GM12865 (cell line): Measurements from ENCODE around the gene TAC3.
A peak's percentile ranks its signal among the peaks of the same experiment; 100 is the strongest.

Experiments
- DNase-seq: peaks from one replicate; pipeline ENCODE4 v3.0.0; 2010; ENCODE audit warnings: low read depth
- H3K4me3 ChIP-seq: 2 replicates; pipeline ENCODE4 v1.5.1; 2011; ENCODE audit warnings: mild to moderate bottlenecking, low read depth, low read length, control low read depth
- CTCF ChIP-seq: IDR thresholded peaks from 2 replicates; pipeline ENCODE4 v1.5.1; 2011; ENCODE audit warnings: low read length, control low read depth, low read depth, inconsistent platforms; ENCODE audit not compliant: insufficient read depth; ENCODE audit errors: missing control alignments

TAC3 gene

DNA sequence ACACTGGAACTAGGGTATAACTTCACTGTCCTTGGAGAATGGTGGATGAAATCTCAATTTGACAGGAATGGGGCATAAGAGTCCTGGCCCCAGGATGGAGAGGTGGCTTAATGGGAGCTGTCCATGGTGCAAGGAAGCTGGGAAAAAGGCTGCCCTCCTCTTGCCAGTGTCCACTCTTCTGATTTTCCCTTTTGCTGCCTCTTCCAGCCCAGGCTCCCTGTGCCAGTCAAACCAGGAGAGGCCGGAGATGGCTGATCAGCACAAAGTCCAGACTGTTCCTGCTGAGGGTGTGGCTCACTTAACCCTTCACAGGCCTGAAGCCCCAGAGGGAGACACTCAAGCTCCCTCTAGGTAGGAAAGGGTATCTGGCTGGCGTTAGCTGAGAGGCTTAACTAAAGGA is 33.6 kb upstream of the TAC3 start, which contains the start of gene MYO1A:
TSS of gene MYO1A (minus strand) at position 240 of the 400 bp plus-strand sequence. CDS start 1,806 bp downstream, outside the sequence.
- no peak for DNase-seq
- no peak for TF ChIP-seq CTCF

DNA sequence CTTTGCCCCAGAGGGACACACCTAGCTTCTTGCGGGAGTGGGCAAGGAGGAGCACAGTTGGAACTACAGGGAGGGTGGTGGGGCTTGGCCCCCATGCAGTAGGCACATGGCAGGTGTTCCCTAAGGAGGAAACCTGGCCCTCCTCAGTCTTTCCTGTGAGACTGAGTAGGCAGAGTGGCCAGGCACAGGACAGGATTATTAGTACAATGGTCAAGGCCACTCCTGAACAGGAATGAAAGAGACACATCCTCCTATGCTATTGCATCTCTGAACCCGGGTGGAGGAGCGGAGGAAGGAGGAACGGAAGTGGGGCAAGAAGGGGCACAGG is 32.8 kb upstream of the TAC3 start:
- no peak for TF ChIP-seq CTCF
- no peak for DNase-seq
- H3K4me3 ChIP-seq = no peak overlapping the region

More for the DNA sequence above, 33.6 kb upstream of the TAC3 start, which contains the start of gene MYO1A:
- H3K4me3 ChIP-seq = no peak within 1 kb of the TSS

DNA sequence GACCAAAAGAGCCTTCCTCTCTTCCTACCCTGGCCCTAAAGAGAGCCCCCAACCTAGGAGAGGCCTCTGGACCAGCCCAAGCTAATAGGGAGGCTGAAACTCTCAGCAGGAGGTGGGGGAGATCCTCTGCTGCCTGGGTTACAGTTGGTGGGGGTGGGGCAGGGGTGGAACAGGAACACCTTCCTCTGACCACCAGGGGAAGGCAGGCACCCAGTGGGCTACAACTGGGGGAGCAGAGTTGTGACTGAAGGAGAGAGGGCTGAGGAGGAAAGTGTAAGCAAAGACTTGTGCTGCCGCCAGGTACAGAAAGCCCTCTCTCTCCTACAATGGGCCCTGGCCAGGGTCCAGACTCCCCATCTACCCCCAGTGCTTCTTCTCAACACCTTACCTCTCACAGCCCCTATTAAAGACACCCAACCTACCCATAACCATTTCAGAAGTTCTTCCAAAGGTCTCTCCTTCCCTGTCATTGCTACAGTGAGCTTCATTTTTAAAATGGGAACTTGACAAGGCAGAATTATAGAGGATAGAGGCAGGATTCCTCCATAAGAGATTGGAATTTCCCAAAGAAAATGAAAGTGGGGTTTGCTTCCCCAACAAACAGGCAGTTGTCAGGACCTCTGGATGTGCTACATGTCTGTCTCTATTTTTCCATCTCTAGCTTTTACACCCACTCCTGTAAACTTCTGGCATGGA is 32.2 kb upstream of the TAC3 start:
- TF ChIP-seq CTCF = no peak
- no peak overlapping the region for H3K4me3 ChIP-seq
- DNase-seq = no peak

DNA sequence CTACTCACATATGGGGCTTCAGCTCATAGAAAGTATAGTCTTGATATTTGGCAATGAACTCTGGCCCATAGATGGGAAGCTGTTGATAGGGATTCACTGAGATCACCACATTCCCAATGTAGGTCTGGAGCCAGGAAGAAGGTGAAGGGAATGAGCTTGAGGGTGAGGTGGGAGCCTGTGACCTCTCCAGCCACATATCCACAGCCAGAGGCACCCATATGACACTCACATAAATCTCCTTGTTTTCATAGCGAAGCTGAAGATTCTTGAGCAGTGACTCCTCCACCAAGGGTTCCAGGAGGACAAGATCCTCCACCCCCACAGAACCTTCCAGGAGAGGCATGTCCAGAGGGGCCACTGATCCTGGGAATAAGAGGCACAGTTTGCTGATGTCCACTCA is 31.7 kb upstream of the TAC3 start:
- no peak for DNase-seq
- TF ChIP-seq CTCF = no peak
- no peak overlapping the region for H3K4me3 ChIP-seq

- no peak overlapping the region for H3K4me3 ChIP-seq
- DNase-seq = peak; percentile 46
These were observed 30.9 kb upstream of the TAC3 start for GRCh38 chr12:57046947-57047890.

GRCh38 chr12:57046086-57046791 is 29.9 kb upstream of the TAC3 start:
- TF ChIP-seq CTCF = no peak
- H3K4me3 ChIP-seq = no peak overlapping the region
- DNase-seq = no peak

More at GRCh38 chr12:57046947-57047890, 30.9 kb upstream of the TAC3 start:
- TF ChIP-seq CTCF = no peak
